Stimulated activated CD8-positive, alpha-beta memory T cell treated with anti-CD3 and anti-CD28 coated beads, Interleukin-12 subunit alpha, Interleukin-12 subunit beta, amount 100 ng/mL, for 24 hours (primary cell): Measurements from ENCODE around the gene COL7A1.
"Not testable (repeated sequence)": the region's sequence is repeated elsewhere in the genome, so short reads cannot be mapped to it uniquely, and the experiment has no call there.

Source experiments
- DNase-seq: peaks from one replicate; pipeline ENCODE4 v3.0.0-alpha.2; 2020; ENCODE audit errors: extremely low read depth

Gene COL7A1

DNA sequence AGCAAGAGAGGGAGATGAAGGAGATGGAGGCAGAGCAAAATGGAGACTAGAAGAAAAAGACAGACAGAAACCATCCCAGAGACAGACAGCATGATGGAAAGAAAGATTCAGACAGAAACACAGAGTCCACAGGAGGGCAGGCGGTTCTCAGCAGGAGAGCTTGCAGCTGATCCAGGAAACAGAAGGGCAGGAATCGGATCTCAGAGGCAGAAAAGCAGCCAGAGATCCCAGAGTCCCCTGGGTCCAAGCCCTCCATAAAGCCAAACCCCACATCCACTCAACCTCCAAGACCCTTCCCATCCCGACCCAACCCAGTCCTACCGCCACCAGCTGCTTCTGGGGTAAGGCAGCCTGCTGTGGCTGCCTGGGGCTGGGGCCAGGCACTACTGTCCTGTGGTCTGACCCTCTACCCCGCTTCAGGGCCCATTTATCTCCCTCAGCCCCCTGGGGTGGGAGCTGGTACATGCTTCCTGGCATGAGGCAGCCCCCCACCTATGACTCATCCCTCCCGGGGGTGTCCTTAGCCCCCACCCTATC, 31.7 kb downstream of the COL7A1 start, which contains the start of gene UCN2:
TSS of gene UCN2 (minus strand) at position 400 of the 537 bp plus-strand sequence. CDS start 657 bp downstream, outside the sequence.
- DNase-seq: no peak

DNA sequence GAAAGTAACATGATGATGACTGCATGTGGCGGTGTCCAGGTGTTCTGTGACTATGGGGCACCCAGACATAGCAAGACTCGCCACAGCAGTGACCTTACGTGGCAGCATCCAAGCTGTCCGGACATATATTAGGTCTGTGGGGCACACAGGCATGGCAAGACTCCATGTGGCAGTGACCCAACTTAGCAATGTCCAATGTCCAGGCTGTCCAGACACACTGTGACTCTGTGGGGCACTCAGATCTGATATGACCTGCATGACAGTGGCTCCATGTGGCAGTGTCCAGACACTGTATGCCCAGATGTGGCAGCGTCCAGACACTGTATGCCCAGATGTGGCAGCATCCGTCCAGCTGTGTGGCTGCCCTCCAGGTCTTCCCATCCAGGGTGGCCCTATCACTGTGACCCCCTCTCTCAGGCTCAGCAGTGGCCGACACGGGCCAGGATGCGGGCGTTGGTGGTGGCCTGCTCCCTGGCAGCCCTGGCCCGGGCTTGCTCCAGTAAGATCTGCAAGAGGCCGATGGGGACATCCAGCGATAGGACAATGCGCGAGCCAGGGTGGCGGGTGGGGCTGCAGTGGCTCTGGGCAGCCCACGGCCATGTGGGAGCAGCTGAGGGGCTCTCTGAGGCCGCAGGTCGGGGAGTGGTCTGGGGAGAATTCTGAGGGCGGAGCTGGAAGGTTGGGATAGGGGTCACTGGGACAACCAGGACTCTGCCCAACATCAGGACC, 32.6 kb downstream of the COL7A1 start:
- no peak for DNase-seq

DNA sequence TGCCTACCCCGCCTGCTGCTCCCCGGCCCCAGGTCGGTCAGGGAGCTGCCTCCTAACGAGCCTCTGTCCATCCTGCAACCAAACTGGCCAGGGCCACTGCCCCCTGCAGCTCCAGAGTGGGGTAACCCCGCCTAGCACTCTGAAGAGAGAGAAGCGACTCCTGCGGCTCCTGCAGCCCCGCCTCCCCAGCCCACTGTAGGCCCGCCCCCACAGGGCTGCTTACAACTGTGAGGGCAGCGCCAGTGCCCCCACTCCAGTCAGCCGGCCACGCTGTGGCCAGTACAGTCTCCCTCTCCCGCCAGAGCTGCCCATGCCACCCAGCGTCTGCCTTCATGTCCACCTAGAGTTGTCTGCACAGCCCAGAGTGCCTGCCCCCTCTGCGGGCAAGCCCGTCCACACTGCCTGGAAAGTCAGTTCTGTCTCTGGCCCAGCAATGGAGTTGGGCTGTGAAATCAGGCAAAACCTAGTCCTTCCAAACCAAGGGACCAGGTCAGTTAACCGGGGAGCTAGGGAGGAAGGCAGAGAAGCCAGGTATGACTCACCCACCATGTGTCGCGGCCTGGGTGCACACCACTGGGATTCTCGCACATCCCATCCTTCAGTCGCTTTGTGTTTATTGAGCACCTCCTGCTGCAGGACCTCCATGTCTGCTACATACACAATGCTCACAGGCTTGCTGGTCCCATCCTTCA, 33.9 kb downstream of the COL7A1 start:
- DNase-seq: no peak

DNA sequence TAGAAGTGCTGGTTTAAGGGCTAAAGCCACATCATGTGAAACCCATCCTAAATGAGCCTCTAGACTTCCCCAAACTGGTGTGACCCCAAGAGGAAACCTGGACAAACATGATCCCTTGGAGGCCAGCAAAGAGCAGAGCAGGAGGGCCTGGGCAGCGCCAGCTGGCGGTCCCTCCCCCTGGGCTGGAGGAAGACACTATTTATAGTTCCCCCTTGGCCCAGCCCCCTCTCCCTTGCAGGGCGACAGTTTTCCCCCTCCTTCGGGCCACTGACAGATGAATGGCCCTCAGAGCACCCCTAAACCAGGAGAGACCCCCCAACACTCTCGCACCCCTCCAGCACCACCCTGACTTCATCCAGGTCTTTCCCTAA, 34.5 kb downstream of the COL7A1 start:
- DNase-seq: no peak

DNA sequence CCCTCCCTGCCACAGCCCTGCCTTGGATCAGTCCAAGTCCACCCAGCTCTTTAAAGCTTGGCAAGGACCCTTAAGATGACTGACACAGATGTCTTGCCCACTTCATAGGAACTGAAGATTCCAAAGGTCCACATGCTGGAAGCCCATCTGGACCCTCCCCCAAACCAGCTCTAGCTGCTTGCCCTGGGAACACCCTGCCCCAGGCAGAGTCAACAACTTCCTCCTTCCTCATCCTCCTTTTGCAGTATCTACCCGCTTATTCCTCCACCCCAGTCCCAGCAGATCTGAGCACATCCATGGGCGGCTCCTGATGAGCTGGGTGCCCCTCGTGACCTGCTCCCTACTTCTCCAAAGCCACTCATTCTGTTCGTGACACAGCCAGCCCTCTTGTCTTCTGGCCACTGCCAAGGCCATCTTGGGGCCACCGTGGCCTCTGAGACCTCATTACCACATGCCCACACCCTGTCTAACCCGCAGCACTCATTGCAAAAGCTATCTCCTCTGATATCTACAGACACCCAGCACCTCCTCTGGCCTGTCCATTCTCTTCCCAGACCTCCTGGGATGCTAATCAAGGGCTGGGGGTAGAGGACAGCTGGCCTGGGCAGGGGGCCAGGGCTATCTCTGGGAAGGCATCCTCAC, 36.5 kb downstream of the COL7A1 start:
- DNase-seq: no peak

DNA sequence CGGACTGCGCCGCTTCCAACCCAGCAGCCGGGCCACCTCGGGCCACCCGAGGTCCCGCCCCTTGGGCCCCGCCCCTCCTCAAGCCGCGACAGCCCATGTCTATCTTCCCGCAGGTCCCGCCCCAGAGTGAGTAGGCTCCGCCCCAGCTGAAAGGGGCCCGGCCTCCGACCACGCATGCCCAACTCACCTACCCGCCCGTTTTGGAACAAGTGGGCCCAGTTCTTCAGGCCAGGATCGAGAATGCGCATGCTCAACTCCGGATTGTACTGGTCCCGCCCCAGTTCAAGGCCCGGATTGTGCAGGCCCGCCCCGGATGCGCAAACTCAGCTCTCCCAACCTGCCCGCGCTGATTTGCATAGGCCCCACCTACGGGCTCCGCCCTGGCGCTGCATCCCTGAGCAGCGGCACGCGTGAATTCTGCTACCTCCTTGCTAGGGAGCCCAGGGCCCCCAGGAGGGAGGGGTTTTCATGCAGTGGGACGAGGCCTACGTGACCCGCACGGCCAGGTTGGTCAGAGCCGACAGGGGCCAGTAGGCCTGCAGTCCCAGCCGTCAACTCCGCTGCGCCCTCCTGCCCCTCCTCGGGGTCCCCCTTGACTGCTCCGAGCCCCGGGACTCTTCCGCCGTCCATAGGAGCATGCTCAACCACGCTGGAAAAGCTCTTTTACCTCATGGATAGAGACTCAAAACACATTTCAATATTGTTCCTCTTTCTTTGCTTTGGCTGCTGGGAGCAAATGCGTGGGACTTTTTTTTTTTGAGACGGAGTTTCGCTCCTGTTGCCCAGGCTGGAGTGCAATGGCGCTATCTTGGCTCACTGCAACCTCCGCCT, 38.1 kb downstream of the COL7A1 start, which contains the start of gene PFKFB4:
TSS of gene PFKFB4 (minus strand) at position 8 of the 831 bp plus-strand sequence. CDS start 26 bp downstream, outside the sequence.
- peak; percentile 95 for DNase-seq

DNA sequence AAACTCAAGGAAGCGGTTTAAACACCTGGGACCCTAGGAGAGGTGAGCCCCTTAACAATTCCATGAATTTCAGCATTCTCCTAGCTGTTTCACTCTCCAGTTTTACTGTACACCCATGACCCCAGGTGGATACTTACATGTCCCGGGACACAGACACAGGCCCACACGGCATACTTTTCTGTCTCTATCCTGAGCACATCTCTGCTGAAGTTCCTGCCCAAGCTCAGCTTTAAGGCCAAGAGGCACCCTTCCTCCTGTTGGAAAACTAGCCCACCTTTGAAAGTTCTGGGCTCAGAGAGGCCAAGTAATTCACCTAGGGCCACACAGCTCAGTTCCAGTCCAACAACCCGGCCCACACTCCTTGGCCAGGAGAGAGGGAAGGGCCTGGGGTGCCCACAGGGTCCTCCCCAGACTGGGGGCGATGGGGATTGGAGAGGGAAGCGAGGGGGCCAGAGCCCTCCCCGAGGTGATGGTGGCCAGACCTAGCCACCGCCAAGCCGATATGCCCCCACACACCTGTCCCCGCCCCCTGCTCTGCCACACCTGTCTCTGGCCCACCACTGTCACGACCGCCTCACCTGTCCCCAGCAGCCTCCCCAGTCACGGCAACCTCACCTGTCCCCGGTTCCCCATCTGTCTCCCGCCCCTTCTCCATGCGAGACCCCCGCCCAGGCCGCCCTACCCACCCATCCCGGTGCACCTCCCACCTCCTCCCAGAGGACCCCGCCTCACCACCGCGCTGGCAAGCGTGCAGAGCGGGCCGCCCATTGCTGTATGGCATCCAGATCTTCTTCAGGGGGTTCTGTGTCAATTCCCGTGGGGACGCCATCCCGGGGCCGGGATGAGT, 39.0 kb downstream of the COL7A1 start:
- DNase-seq: no peak

DNA sequence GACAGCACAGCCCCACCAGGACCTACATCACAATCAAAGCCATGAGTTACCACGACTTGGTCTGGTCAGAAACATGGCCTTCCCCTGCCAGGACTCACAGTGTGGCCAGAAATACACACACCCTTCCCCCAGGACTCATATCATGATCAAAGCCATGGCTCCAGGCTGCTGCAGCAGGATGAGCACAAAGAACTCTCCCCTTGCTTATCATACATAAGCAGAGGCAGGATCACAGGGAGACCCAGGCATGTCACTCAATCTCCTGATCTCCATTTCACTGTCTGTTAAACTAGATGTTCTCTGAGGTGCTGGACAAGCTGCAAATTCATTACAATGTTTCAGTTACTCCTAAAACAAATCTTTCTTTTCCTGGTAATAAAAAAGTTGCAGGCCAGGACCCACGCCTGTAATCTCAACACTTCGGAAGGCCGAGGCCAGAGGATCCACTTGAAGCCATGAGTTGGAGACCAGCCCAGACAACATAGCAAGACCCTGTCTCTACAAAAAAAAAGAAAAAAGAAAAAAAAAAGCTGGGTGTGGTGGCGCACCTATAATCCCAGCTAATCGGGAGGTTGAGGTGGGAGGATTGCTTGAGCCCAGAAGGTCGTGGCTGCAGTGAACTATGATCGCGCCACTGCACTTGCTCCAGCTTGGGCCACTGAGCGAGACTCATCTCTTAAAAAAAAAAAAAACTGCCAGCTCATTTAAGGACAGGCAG, 39.7 kb downstream of the COL7A1 start:
- DNase-seq: no peak

DNA sequence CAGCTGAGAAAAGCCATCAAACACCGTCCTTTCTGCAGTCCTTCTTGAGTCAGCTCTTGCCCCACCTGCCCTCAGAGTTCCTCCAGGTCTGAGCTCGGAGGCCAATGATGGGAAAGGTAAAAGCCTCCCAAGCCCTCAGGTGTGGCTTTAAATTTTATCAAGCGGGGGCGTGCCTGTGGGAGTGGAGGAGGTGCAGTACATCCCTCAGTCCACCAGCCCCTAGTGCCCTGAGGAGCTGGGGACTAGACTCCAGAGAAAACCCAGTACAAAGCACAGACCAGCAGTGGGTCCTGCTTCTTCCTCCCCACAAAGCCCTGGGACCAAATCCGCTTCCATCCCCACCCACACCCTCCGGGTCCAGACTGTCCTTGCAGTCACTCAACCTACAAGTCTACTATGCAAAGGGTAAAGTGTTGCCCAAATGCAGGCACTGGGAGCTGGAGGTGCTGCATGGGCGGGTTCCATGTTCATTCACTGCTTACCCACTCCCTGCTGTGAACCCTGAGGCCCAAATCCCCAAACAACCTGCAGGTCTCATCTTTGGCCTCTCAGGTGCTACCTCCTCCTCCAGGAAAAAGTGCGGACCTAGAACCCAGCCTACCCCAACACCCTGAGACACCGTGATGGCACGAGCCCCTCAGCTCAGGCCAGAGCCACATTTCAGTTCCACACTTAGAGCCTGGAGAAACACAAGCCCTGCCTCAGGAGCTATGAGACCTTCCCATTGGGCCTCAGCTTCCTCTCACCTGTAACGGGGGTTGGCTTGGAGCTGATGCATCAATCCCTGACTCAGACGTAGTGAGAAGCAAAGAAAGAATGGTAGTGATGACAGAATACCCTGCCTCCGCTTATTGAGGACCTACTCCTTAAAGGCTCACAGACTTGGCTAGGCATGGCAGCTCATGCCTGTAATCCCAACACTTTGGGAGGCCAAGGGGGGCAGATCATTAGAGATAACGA, 41.0 kb downstream of the COL7A1 start:
- no peak for DNase-seq

DNA sequence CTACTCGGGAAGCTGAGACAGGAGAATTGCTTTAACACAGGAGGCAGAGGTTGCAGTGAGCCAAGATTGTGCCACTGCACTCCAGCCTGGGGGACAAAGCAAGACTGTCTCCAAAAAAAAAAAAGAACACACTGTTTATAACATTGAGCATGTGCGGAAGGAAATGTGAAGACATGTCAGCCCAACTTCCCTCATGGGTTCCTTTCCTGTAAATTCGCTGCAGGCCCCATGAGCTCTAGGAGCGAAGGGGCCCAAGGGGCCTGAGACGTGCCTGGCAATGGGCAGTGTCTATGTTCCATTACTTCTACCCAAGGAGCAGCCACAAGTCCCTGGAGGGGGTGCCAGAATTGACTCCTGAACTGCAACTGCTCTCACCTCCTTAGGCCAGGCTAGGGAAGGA, 41.8 kb downstream of the COL7A1 start:
- DNase-seq: no peak

DNA sequence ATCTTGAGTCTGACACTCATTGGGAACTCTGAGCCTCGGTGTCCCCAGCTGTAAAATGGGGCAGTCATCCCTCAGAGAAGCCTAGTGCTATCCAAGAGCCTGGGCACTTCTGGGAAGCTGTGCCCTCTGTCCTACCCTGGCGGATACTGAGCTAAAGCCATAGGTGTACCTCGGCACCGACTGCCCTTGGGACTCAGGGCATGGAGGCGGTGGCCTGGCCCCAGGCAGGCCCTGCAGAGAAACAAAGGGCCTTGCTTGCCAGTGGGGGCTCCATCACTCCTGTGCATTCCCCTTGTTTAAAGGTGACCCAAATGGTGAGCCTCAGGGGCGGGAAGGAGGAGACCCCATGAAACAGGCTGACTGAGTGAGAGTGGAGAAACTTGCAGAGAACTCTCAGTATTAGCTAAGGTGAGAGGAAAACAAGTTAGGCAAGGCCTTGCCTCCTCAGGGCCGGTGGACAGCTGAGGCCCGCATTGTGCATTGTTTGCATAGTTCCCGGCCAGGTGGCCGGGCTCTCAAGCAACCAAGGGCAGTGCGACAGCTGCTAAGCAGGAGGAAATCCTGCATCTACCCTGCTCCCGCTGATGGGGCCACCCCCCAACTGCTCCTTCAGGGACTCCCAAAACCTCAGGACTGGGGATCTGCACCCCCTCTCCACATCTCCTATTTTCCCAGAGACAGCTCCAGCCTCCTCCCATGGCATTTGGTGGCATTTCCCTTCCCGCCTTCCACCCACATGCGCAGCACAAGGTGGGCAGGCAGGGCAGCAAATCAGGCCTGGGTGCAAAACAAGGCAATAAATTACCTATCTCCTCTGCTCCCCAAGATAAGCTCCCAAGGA, 42.8 kb downstream of the COL7A1 start:
- DNase-seq: no peak

DNA sequence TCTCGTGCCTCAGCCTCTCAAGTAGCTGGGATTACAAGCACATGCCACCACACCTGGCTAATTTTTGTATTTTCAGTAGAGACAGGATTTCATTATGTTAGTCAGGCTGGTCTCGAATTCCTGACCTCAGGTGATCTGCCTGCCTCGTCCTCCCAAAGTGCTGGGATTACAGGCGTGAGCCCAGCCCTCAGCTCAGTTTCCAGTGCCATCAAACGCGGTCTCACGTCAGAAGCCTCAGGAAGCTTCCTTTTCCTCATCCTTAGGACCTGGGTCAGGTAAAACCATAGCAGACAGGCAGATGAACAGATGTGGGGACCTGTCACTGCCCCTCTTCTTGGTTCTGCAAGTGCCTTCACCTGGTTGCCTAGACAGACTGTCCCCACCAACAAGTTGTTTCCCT, 43.5 kb downstream of the COL7A1 start:
- not testable (repeated sequence) for DNase-seq

DNA sequence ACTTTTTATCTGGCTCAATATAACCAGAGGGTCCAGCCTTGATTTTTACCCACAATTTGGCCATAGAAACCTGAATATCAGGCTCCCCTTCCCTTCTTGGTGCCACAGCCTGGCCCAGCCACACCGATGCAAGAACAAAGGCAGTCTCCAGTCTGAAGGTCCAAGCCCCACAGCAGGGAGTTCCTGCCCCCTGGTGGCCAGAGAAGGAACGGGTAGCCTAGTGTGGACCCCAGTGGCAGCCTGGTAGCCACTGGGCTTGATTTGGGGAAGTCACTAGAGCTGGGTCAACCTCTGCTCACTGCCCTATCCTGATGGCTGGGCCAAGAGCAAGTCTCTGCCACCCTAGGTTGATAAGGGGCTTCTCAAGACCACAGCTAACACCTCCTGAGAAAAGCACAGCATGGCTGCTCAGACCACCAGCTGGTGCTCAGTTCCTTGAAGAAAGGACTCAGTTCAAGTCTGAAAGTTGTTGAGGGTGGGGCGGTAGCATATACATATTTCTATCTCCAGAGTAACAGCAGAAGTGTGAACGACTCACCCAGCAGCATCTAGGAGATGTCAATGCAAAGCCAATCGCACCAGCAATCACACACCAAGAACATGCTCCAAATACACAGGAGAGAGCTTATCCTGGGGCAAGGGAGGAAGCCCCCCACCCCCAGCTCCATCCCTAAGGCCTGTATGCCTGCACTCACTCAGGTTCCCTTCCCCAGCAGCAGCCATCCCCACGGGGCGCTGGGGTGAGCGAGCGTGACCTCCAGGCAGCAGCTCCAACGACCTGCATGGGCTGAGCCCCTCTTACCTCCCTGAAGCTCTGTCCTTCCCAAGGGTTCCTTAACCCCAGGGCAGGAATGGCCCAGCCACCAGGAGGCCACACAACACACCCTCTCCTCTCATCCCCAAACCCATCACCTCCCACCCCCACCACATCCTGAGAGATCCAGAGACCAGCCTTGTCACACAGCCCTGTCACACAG, 46.1 kb downstream of the COL7A1 start:
- peak; percentile 69 for DNase-seq

DNA sequence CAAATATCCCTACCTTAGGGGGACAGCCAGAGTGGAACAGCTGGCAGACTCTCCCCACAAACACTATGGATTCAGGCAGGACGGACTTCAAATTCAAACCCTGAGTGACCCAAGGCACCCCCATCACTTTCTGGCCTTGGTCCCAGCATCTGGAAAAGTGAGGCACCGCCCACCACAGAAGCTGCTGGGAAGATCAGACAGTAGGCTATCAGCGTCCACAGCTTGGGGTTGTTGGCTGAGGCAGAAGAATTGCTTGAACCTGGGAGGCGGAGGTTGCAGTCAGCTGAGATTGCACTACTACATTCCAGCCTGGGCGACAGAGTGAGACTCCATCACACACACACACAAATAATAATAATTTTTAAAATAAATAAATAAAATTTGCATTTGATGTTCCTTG, 47.0 kb downstream of the COL7A1 start:
- DNase-seq: no peak

DNA sequence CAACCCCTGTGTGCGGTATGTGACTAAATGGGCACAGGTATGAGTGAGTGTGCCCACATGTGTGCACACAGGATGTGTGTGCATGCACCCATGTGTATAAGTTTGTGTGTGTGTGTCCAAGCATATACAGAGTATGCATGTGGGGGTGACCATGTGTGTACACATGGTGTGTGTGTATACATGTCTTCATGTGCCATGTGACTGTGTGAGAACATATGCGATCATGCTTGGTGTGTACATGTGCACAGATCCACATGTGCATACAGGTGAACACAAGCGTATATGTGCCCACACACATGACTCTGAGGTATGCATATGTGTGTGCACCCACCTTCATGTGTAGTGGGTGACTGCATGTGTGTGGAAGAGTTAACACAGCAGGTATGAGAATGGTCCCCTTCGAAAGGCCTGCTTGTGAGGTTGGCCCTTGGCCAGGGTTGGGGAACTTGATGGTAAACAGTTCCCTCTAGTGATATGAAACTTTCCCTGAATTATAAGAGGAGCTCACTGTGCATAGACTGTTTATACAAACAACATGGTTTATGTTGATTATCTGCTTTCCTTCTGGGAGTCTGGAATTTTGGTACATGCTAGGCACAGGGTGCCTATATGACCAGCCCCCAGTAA, 48.8 kb downstream of the COL7A1 start:
- no peak for DNase-seq

DNA sequence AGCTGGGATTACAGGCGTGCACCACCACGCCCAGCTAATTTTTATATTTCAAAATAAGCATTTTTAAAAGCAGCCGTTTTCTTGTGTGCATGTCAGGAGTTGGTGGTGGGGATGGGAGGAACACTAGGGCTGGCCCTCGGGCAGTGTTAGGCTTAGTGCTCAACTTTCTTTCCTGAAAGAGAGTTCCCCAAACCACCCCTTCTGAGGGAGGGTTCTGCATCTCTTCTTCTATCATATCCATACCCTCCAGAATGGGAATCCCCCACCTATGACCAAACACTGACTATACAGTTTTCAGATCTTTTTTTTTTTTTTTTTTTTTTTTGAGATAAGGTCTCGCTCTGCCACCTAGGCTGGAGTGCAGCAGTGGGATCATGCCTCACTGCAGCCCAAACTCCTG, 51.0 kb downstream of the COL7A1 start:
- DNase-seq: no peak
